GM18520 (cell line): ENCODE measurements around the gene PNPLA3.
"Not testable (repeated sequence)": the region's sequence is repeated elsewhere in the genome, so short reads cannot be mapped to it uniquely, and the experiment has no call there.

Experiments used
- ATAC-seq: cut with Tn5 transposase; IDR thresholded peaks from one replicate; pipeline ENCODE4 v1.9.1; 2021; ENCODE audit not compliant: unreplicated experiment

PNPLA3 gene

DNA sequence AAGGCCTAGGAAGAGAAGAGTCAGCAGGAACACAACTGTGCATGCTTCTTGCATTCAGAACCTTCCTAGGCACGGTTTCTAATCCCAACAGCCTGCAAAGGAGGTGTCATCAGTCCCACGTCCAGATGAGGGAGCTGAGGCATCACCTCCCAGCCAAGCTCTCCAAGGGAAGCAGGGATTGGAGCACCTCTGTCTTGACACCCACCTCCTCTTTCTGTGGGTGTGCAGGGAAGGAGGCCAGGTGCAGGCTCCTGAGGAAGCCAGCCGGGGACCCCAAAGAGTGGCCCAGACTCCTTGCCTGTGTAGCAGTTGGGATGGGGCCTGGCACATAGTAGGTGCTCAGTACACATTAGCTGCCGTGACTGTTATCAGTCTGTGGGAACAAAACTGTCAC, 33.7 kb upstream of the PNPLA3 start:
- no peak for ATAC-seq

DNA sequence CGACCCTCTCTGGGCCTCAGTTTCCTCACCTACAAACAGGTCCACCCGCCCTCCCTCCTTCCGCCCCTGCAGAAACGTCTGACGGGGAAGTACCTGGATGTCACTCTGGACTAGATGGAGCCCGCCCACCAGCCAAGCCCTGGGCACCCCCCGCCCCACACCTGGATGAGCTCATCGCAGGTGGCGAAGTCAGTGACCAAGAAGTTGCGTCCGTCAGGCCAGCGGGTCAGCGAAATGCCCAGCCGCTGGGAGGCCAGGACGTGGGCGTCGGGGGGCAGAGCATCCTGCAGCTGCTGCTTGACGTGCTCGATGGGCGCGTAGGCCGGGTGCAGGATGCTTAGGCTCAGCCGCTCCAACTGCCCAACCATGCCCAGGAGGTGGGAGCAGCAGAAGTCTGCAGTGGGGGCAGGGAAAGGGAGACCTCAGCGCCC, 32.7 kb upstream of the PNPLA3 start:
- no peak for ATAC-seq

DNA sequence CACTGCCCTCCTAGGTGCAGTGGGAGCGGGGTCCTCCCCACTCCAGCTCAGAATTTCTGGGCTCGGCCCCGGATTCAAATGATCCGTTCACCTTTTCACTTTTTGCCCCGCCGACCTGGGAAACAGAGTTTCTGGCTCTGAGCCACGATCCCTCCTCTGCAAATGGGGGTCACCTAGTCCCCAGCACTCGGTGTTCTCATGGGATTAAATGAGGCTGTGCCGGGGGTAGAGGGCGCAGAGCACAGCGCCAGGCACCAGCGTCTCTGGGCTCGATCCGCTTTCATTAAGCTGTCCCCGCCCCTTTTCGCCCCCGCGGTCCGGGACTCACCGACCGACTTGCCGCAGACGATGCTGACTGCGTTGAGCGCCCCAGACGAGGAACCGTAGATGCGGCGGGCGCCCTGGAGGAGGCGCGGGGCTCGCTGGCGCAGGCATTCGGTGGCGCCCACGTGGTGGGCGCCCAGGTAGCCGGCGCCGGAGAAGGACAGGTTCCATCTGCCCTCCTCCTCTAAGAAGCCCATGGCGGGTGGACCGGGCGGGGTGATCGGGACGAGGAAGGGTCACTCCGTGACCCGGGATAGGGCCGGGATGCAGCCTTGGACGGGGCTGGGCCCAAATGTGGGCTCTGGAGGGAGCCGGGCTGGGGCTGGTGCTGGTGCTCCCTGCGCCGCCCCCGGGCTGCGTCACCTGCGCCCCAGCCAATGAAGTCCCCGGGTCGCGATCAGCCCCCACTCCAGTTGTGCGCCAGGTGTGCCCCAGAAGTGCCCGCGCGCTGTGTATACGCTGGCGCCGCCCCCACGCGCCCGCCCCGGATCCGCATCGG, 32.0 kb upstream of the PNPLA3 start, which contains the start of gene PNPLA5:
TSS of gene PNPLA5 (minus strand) at position 654 of the 823 bp plus-strand sequence. CDS start at position 521, 133 bp downstream.
- no peak for ATAC-seq

DNA sequence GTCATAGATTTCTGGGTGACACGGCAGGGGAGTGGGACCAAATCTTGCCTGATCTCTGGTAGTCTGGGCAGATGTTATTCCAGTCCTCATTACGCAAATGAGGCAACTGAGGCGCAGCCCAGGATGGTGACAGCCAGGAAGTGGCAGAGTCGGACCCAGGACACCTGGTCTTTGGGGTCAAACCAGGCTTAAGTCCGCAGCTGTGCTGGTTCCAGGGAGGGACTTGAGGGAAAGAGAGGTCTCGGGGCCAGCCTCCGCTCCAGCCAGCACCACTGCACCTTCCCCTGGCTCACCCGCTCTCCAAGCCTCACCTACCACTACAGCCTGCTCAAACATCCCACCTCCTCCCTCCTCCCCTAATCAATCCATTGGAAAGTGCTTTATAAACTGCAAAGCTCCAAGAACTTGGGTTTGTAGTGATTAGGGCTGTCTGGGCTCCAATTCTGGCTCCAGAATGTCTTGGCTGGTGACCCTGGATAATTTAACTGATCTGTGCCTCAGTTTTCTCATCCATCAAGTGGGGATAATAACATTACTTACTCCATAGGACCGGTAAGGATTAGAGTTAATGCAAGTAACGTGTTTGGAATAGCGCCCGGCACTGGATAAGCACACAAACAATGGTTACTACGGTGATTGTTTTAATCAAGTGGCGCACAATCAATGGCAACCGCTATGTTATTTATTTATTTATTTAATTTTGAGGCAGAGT, 31.3 kb upstream of the PNPLA3 start:
- ATAC-seq: no peak

DNA sequence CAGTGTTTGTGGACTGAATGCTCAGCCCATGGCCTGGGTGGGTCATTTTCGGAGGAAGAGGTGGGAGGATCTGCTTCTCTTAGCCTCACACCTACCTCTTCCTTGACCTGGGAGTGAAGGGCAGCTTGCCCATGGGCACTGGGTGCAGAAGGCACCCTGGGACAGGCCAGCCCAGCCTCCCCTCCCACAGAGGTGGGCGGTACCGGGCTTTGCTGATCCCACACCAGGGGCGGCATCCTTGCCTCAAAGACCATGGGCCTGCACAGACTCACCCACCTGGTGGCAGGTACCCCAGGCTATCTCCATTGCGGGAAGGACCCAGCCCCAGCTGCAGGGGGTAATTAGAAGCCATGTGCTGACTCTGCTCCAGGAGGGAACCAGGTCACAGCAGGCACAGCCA, 30.3 kb upstream of the PNPLA3 start:
- no peak for ATAC-seq

DNA sequence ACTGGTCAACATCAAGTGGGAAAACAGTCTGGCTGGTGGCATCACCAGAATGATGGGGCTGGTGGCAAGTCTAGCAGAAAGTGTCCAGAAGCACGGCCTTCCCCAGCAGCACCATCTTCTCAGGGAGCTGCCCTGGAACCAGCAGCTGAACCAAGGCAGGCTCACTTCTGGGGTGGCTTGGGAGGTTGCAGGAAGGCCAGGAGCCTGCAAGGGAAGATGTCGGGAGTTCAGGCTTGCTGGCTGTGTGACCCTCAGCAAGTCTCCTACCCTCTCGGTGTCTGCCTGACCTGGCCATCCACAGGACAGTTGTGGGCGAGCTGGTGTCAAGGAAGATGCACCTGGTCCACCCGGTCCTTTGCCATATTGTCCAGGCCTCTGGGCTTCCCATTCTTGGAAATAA, 29.5 kb upstream of the PNPLA3 start:
- ATAC-seq: no peak

DNA sequence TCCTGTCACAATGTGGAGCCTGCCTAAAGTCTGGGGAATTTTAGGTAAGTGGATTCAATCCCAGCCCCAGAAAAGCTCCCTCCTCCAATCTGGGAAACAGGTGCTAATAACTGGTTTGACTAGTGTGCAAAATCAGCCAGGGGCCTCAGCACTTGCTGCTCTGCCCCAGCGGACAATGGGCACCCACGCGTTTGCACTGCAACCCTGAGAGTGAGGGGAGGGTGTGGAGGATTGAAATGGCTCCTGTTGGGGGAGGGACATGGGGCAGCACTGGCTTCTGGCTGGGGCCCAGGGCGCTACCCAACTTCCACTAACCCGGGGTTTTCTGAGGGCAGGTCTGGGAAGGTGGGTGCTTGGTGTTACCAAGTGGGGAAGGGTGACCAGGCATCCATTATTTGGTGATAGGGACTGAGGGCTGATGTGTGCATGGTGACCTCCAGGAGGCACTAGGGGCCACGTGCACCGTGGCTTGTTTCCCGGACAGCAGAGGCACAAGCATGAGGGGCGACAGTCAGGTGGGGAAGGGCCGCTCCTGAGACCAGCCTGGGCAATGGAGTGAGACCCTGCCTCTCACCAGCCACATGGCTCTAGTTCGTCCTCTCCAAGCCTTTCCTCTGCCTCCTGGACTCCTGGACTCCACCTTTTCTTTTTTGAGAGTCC, 27.5 kb upstream of the PNPLA3 start:
- no peak for ATAC-seq

DNA sequence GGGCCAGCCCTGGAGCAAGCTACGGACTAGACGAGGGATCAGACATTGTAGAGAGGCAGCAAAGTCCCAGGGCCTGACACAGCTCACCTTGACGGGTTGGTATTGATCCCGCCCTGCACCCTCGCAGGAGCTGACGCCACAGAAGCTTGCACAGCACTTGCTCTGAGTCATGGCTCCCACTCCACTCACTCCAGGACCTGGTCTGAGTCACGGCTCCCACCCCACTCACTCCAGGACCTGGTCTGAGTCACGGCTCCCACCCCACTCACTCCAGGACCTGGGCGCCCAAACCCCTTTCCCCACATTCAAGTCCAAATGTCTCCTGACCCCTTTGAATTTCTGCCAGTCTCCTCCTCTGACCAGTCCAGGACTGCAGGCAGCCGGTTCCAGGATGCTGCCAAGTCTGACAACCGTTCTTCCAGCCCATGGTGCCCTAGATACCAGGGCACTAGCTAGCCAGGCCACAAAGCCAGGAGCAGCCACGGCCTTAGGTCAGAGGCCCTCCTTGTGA, 25.8 kb upstream of the PNPLA3 start:
- no peak for ATAC-seq

DNA sequence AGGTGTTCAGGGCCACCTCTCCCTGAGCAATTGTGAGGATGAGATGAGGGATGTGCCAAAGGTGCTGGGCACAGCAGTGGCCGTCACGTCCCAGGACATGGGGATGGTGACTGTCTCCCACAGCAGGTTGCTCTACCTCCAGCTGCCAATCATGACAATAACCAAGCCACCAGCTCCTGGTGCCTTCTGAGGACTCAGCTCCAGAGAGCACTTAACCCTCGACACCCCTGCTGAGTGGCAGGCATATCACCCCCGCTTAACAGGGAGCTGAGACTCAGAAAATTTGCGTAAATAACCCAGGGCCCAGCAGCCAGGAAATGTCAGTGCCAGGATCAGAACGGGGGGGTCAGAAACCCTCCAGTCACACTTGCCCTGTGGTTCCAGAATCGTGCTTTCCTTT, 23.4 kb upstream of the PNPLA3 start:
- ATAC-seq: no peak

DNA sequence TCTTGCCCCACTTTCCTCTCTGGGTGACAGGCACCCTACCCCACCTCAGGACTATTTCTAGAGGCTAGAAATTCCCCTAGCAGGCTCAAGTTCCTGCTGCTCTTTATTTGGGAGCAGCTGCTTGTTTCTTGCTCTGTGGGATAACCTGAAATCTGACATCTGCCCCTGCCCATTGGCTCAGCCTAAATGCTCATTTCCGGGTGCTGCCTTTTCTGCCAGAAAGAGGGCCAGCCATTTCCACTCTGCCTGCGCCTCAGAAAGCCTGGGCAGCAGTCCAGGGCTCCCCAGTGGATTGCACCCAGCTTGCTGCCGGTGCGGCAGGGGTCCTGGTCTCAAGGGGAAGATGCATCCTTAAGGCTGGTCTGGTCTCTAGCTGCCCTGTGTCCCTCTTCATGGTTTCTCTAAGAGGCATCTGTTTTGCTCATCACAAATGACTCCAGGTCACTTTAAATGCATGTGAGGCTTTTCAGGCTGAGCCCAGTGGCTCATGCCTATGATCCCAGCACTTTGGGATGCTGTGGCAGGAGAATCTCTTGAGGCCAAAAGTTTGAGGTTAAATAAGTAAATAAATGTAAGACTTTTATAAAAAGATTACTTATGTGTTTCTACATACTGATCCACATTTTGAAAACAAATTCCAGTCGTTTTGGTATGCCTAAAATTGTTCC, 21.5 kb upstream of the PNPLA3 start:
- ATAC-seq: no peak

DNA sequence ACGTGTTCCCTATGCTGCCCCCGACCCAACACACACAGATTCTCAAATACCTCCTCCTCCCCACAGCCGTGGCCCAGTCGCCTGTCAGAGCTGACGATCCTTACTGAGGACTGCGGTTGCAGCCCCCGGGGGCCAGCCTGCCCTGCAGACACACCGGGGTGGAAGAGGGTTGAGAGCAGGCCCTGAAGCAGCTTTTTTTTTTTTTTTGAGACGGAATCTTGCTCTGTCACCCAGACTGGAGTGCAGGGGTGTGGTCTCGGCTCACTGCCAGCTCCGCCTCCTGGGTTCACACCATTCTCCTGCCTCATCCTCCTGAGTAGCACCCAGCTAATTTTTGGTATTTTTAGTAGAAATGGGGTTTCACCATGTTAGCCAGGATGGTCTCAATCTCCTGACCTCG, 20.6 kb upstream of the PNPLA3 start:
- not testable (repeated sequence) for ATAC-seq

DNA sequence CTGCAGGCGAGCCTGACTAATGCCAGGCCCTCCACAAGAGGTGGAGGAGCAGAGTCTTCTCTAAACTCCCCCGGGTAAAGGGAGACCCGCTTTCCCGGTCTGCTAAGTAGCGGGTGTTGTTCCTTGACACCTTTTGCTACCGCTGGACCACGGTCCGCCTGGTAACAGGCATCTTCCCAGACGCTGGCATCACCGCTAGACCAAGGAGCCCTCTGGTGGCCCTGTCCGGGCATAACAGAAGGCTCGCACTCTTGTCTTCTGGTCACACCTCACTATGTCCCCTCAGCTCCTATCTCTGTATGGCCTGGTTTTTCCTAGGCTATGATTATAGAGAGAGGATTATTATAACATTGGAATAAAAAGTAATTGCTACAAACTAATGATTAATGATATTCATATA, 19.2 kb upstream of the PNPLA3 start:
- not testable (repeated sequence) for ATAC-seq

DNA sequence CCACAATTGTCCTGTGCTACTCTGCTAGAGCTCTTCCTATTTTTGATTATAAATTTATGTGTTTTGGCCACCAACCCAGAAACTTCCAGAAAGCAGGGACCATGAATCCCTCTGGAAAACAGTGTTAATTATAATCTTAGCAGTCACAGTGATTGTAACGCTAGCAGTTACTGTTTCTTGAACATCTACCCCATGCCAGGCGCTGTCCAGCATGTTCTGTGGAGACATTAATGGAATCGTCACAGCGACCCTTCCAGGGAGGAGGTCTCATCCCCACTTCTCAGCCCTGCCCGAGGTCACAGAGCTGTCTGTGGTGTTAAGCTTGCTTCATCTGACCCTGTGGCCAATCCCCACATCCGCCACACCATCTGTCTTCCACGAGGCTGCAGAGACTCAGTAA, 17.9 kb upstream of the PNPLA3 start:
- no peak for ATAC-seq

DNA sequence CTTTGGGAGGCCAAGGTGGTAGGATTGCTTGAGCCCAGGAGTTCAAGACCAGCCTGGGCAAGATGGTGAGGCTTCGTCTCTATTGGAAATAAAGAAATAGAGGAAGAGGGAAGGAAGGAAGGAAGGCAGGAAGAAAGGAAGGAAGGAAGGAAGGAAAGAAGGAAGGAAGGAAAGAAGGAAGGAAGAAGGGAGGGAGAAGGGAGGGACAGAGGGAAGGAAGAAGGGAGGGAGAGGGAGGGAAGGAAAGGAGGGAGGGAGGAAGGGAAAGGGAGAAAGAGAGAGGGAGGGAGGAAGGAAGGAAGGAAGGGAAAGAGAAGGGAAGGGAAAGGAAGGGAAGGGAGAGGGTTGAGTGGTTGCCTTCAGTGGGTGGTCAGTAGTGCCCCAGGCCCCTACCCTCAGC, 13.9 kb upstream of the PNPLA3 start:
- no peak for ATAC-seq

DNA sequence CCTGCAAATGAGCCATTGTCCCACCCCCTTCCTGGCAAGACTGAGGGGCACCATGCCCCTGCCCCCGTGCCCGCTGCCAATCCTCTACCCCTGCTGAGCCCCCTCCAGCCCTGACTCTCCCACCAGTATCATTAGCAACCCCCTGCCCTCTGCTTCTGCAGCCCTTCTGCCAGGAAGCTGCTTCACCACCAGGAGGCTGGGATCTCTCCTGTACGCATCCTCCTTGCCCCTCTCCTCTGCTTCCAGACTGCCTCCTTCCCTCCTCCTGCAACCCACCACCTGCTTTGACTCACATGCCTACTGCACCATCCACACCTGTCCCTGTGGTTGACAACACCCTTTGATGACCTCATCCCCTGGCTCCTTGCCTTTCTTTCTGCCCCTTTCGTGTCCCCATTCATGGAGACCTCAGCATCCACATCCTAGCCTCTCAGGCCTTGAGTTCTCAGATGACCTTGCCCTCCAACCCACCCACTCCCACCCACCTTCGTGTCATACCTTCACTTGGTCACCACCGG, 13.4 kb upstream of the PNPLA3 start:
- no peak for ATAC-seq

DNA sequence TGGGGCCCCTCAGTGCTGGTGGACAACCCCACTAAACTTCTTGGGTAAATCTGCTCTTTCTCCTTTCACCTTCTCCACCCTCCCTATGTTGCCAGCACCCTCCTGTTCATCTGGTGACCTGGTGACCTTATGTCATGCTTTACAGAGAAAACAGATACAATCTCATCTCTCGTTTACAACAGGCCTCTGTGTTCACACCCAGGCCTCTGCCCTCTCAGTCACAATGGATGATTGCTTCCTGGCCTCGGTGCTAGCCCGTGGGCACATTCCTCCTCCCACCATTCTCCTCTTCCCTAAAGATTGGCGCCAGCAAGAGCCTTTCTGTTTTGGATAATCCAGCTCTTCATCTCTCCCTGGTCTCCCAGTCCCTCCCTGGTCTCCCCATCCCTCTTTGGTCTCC, 12.3 kb upstream of the PNPLA3 start:
- ATAC-seq: no peak

DNA sequence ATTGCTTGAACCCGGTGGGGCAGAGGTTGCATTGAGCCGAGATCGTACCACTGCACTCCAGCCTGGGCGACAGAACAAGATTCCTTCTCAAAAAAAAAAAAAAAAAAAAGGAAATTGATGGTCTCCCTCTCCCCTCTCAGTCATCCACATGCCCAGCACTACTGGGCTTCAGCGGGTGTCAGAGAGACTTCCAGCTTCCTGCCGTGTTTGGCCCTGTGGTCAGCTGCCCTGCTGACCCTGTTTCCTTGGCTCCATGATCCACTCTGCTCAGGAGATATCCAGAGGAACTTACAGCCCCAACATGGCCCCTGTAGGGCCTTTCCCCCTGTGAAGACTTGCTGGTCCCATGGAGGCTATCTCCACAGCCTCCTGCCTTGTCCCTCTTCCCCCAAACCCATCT, 6.1 kb upstream of the PNPLA3 start:
- ATAC-seq: no peak

DNA sequence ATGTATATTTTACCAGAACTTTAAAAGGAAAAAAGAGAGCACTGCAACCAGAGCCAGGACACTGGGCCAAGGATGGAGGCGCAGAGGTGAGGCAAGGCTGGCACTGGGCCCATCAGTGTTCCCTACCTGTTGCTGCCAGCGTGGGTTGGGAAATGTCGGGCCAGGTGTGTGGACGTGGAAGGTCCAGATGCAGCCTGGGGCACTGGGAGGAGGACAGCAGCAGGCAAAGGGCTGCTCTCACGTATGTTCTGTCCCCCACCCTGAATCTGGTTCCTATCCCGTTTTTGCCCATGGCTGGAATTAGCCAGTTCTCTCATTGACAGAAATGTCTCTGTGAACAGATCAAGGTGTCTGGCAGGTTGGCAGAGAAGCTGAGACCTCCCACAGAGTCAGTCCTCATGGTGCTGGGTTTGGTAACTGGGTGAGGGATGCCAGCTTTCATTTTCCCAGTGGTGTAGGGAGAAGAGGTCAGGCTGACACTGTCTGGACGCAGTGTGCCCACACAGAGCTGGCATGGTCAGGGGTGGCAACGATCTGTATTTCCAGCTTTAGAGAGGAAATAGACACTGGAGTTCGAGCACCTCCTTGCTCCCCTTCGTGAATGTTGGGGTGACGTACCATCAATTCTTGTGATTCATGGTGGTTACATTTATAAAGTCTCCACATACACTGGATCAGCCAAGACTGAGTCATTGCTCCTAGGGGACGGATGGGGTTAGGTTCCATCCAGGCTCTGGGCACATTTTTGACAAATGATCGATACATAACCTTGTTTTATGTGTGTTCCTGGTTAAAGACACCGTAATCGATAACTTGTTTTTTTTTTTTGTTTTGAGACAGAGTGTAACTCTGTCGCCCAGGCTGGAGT, 4.3 kb upstream of the PNPLA3 start:
- no peak for ATAC-seq

DNA sequence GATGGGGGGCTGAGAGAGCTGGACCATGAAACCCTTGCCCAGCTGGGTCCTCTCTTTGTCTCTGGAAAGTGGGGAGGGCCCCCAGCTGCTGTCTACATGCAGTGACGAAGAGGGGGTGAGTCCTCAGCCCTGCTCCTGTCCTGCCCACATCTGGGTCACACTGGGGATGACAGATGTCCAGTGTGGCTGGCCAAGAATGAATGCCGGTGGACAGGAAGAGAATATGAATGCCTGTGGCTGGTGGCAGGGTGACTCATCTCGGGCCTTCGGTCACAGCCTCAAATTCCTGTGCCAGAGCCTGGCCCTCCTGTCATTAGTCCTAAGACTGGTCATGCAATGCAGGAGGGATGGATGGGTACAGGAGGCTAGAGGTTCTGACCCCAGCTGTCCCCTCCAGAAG, 2.2 kb upstream of the PNPLA3 start:
- no peak for ATAC-seq

DNA sequence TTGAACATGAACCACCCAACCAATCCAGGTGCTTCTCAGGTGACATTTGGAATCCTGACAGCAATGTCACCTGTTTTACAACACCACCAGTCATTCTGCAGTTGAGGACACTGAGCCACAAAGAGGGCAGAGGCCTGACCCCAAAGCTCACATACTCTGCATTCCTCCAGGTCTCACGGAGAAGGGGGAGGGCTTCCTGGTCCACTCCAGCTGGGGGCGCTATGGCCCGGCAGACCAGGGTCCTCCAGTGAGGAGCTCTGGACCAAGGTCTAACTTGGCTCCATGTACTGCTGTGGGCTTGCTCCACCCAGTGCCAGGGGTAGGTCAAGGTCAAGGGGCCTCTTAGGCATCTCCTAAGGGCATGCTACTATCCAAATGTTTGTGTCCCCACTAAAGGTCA, 1.5 kb upstream of the PNPLA3 start:
- ATAC-seq: no peak
